GM21515 (cell line): ENCODE data around the gene LMF1.

Experiments
- ATAC-seq: cut with Tn5 transposase; IDR thresholded peaks from one replicate; pipeline ENCODE4 v1.9.1; 2021; ENCODE audit not compliant: unreplicated experiment

The LMF1 gene

GRCh38 chr16:931626-932500, 38.9 kb downstream of the LMF1 start:
- ATAC-seq, result no peak

GRCh38 chr16:931171-931570, 39.6 kb downstream of the LMF1 start:
- no peak for ATAC-seq

- no peak for ATAC-seq
Observed at GRCh38 chr16:930511-930910, 40.3 kb downstream of the LMF1 start.

- ATAC-seq, result no peak
Observed at GRCh38 chr16:930076-930475, 40.7 kb downstream of the LMF1 start.

GRCh38 chr16:929227-930073, 41.3 kb downstream of the LMF1 start:
- ATAC-seq, result no peak

GRCh38 chr16:928526-928925, 42.3 kb downstream of the LMF1 start:
- no peak for ATAC-seq

- ATAC-seq, result no peak
Observed at GRCh38 chr16:927931-928330, 42.9 kb downstream of the LMF1 start.

- ATAC-seq, result no peak
Observed at GRCh38 chr16:927406-927805, 43.4 kb downstream of the LMF1 start.

GRCh38 chr16:926715-927114, 44.1 kb downstream of the LMF1 start:
- ATAC-seq, result no peak

GRCh38 chr16:924806-925205, 46.0 kb downstream of the LMF1 start:
- no peak for ATAC-seq

GRCh38 chr16:924063-924462, 46.7 kb downstream of the LMF1 start:
- ATAC-seq, result no peak

GRCh38 chr16:923184-923583, 47.6 kb downstream of the LMF1 start:
- ATAC-seq, result no peak

- no peak for ATAC-seq
Observed at GRCh38 chr16:922051-922450, 48.7 kb downstream of the LMF1 start.

- no peak for ATAC-seq
Observed at GRCh38 chr16:921321-921905, 49.4 kb downstream of the LMF1 start.

- no peak for ATAC-seq
Observed at GRCh38 chr16:920717-921116, 50.1 kb downstream of the LMF1 start.

- no peak for ATAC-seq
Observed at GRCh38 chr16:920051-920681, 50.6 kb downstream of the LMF1 start.

GRCh38 chr16:919658-920050, 51.1 kb downstream of the LMF1 start:
- no peak for ATAC-seq

GRCh38 chr16:918741-919657, 51.8 kb downstream of the LMF1 start:
- no peak for ATAC-seq

- ATAC-seq, result no peak
Observed at GRCh38 chr16:918068-918467, 52.7 kb downstream of the LMF1 start.

- ATAC-seq, result no peak
Observed at GRCh38 chr16:917591-918061, 53.2 kb downstream of the LMF1 start.
